ENCODE results near the gene GEMIN4. TPM values are rescaled to one million over a fixed set of nuclear protein-coding genes. Genes with fewer than 3 reads are reported as not detected.

Gene GEMIN4
- total and polyA plus RNA-seq, 2 of the 8 experiments (the other 6 are each of a cell fraction or from before 2014, with no cell fraction given): 32.1 to 51.9 TPM

DNA sequence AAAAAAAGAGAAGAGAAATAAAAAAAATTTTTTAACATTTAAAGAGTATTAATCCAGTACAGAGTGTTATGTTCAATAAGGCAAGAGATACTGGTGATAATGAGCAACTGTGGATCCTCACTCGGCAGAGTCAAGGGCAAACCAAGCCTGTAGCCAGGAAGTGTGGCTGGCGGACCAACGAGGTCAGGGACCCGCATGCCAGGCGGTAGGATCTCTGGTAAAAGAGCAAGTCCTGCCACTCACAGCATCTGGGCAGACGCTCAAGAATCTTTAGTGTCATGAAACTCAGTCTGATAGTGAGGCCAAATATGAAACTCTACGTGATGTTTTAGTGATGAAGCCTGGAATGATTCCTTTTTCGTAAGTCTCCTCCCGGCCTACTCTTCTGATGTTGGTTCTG, 8.3 kb upstream of the GEMIN4 start (continued):
- TF ChIP-seq SAP30 (IDR thresholded peaks at IDR 0.05; ENCODE audit: insufficient read depth, insufficient replicate concordance, low read length): no peak
- no peak for TF ChIP-seq FOSL1 (IDR thresholded peaks at IDR 0.05; ENCODE audit: insufficient read depth, low read depth, low read length)
- TF ChIP-seq TCF12 (IDR thresholded peaks at IDR 0.05; ENCODE audit: low read depth, low read length): no peak
- TF ChIP-seq CBX5 (IDR thresholded peaks at IDR 0.05; ENCODE audit: low read depth, low read length): no peak
- TF ChIP-seq KDM4A (IDR thresholded peaks at IDR 0.05; ENCODE audit: low read depth, low read length, severe bottlenecking): no peak
- TF ChIP-seq TAF1 (IDR thresholded peaks at IDR 0.05; ENCODE audit: low read depth, low read length): no peak
